Skin epidermis (tissue), 12 donors: Measurements from ENCODE around the gene AK8.

Experiments
- H3K27ac ChIP-seq, 21 experiments: fragments of 200-600 bp; sonication (generic) in 11 of 21; one replicate each; pipeline ENCODE4 v1.5.0; 2020; ENCODE audit warnings: mild to moderate bottlenecking in 3 of 21, inconsistent platforms in 2 of 21, moderate library complexity in 2 of 21
- H3K4me3 ChIP-seq, 7 experiments: fragments of 200-600 bp; sonication (generic) in 2 of 7; one replicate each; pipeline ENCODE4 v1.5.0; 2020; ENCODE audit warnings: inconsistent platforms in 2 of 7, mild to moderate bottlenecking in 2 of 7, moderate library complexity in 1 of 7

The AK8 gene

GRCh38 chr9:132892400-132892799 lies 14.3 kb upstream of the AK8 start:
- peak overlapping the region in 1 of 21 experiments; percentile 86 for H3K27ac ChIP-seq
- no peak overlapping the region for H3K4me3 ChIP-seq

GRCh38 chr9:132888151-132888550 lies 10.1 kb upstream of the AK8 start:
- Histone ChIP-seq H3K27ac (no peak overlapping the region), H3K4me3 (no peak overlapping the region)

- Histone ChIP-seq H3K4me3 (no peak overlapping the region), H3K27ac (no peak overlapping the region)
Observed at GRCh38 chr9:132887181-132888120, 9.4 kb upstream of the AK8 start.

DNA sequence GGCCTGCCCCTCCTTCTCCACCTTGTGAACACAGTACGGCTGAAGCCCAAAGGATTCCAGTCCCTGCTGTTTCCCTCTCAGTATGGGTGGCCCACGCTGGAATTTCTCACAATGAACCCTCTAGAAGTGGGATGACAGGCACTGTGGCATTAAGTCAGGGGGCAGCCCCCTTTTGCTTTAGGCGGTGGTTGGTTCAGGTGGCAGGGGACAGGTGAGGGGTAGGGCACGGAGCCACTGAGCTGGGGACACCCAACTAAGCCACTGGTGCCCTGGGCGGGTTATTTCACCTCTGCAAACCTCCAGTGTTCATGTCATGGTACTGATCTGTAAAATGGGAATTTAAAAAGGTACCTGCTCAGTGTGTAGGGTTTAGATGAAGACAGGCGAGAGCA lies 8.2 kb upstream of the AK8 start:
- H3K27ac ChIP-seq = no peak overlapping the region
- no peak overlapping the region for H3K4me3 ChIP-seq

GRCh38 chr9:132885720-132886333 lies 7.7 kb upstream of the AK8 start:
- Histone ChIP-seq H3K4me3 (no peak overlapping the region), H3K27ac (no peak overlapping the region)

DNA sequence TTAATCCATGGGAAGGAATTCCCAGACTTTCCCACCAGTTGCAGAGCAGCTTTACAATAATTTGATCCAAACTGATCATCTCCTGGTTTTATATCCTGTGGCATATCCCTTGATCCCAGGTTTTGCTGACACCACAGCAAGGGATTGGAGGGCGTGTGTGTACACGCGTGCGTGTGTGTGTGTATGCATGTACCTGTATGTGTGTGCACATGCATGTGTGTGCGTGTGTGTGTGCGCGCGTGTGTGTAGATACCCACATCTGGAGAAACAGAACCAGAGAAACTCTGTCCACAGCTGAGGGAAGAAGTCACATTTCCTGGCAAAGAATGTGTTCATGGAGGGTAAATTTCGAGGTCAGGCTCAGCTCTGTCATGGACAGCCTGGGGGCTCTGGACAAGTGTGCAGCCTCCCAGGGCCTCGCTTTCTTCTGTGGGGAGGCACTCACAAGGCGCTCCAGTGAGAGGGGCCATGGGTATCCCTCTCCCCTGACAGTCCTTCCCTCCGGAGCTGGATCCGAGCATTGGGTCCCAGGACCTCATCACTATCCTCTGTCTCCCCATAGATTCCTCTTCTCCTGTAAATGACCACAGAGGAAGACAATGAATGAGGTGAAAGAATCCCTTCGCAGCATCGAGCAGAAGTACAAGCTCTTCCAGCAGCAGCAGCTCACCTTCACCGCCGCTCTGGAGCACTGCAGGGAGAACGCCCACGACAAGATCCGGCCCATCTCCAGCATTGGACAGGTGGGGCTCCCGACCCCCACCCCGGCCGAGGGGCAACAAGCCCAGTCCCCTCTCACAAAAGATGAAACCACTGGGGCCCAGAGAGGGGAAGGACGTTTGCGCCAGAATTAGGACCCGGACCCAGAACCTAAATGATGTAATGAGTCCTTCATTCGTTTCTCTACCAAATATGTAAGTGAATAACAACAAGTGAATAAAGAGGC lies 5.5 kb upstream of the AK8 start:
- Histone ChIP-seq H3K27ac (no peak overlapping the region), H3K4me3 (no peak overlapping the region)

DNA sequence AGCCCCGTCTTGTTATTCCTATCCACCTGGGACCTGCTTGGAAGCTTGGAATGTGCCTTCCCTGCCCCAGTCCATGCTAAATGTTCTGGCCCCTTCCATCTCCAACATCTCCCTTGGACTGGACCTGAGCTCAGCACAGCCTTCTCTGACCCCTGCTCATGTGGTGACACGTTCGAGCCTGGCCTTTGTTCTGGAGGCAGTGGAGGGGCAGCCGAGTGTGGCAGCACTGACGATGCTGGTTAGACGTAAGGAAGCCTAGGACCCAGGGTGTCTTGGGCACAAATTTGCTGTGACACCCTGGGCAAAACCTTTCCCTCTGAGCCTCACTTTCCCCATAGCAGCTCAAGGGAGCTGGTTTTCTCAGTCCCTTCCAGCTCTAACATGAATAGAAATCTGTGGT lies 4.5 kb upstream of the AK8 start:
- Histone ChIP-seq H3K4me3 (no peak overlapping the region), H3K27ac (no peak overlapping the region)

DNA sequence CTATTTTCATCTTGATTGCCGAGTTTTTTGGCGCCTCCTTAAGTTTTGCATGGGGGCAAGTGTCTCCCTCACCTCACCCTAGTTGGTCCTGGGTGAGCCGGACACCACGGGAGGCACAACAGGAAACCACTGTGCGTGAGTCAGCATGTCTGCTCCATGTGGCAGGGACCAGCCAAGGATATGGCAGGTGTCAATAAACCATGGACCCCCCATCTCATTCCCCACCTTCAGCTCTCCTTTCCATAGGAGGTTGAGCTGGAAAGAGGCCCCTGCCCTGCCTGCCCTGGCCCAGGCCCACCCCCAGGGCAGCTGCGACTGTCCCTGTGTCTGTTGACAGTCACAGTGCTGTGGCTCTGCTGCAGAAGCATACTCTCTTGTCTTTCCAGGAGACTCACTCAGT lies 3.7 kb upstream of the AK8 start:
- H3K4me3 ChIP-seq = no peak overlapping the region
- peak overlapping the region in 1 of 21 experiments; percentile 6 for H3K27ac ChIP-seq

- peak overlapping the region in 19 of 21 experiments; percentile 40 to 96 (median 90) for H3K27ac ChIP-seq
- H3K4me3 ChIP-seq = no peak overlapping the region
Observed at GRCh38 chr9:132880324-132880661, 2.2 kb upstream of the AK8 start.

GRCh38 chr9:132879457-132880323 lies 1.6 kb upstream of the AK8 start:
- Histone ChIP-seq H3K4me3 (peak overlapping the region in 3 of 7 experiments; percentile 86 to 89 (median 88)), H3K27ac (peak overlapping the region in 19 of 21 experiments; percentile 76 to 96 (median 90))

GRCh38 chr9:132878695-132879456 lies 792 bp upstream of the AK8 start, which contains the start of gene SPACA9:
Gene SPACA9, plus strand, starts transcription at chr9:132878898. Its CDS starts 5,050 bp downstream, at chr9:132883948.
- H3K4me3 ChIP-seq = peak within 1 kb of the TSS; percentile 78 to 98 (median 89)
- peak within 1 kb of the TSS; percentile 67 to 96 (median 88) for H3K27ac ChIP-seq

DNA sequence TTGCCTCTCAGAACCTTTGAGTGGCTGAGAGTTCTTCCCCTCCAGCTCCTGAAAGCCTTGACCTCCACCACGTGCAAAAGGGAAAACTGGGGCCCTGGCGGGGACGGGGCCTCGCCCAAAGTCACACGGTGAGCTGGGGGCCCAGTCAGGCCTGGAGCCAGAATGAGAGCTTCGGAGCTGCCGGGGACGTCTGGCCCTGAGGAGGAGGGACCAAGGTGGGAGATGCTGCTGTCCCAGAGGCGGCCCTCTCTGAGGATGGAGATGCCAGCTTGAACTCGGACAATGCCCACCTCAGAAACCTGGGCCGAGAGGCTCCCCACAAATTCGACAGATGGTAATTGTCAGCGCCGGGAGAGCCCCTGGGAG lies 643 bp downstream of the AK8 start:
- Histone ChIP-seq H3K27ac (peak overlapping the region in 13 of 21 experiments; percentile 80 to 96 (median 90)), H3K4me3 (peak overlapping the region; percentile 78 to 98 (median 89))

- Histone ChIP-seq H3K27ac (no peak overlapping the region), H3K4me3 (no peak overlapping the region)
Observed at GRCh38 chr9:132876849-132877248, 1.2 kb downstream of the AK8 start.

DNA sequence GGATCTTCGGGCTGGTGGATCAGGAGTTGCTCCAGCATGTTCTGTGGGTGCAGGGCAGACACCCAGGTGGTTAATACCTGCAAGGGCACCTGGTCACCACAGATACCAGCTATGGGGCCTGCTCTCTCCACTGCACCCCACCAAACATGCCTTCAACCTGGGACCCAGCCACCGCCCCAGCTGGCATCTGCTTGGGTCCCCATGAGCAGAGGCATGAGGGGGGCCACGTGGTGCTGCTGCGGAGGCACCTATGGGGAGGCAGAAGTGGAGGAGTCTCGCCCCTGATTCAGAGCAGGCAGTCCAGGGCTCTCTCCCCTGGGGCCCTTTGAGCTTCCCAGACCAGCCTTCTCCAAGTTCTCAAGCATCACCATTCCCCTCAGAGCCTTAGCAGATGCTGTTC lies 2.9 kb downstream of the AK8 start:
- no peak overlapping the region for H3K27ac ChIP-seq

GRCh38 chr9:132873403-132873802 lies 4.7 kb downstream of the AK8 start:
- Histone ChIP-seq H3K27ac (no peak overlapping the region), H3K4me3 (no peak overlapping the region)

More for the DNA sequence above, 2.9 kb downstream of the AK8 start:
- H3K4me3 ChIP-seq = no peak overlapping the region

DNA sequence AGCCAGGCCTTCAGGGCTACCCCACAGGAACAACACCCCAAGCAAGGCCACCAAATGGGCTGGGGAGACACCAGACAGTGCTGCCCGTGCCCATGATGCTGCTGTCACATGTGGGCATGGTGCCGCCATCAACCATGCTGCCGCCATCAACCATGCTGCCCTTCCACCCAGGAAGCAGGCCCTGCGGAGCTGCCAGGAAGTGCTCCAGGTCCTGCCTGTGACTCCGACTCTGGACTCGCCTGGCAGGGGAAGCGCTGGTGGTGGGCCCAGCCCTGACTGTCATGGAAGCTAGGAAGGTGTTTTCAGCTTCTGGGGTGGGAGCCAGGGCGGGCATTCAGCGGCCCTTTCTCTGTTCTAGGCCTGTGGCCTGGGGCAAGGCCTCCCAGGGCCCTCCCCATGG lies 8.8 kb downstream of the AK8 start:
- Histone ChIP-seq H3K27ac (no peak overlapping the region), H3K4me3 (no peak overlapping the region)

DNA sequence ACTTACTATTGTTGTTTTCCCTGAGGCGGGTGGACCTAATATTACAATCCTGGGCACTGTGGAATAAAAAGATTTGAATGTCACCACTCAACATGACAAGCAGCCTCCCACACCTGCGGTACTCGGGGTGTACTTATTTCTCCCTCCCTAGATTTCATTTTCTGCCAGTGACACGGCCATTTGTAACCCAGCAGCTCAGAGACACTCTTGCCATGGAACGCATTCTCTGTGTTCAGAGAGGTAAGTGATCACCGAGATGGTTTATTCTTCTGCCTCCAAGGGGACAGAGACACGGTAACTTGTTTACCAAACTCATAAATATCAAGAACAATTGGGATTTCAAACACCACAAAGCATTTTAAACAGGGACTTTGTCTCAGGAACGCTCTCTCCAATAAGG lies 11.2 kb downstream of the AK8 start:
- Histone ChIP-seq H3K27ac (no peak overlapping the region), H3K4me3 (no peak overlapping the region)

DNA sequence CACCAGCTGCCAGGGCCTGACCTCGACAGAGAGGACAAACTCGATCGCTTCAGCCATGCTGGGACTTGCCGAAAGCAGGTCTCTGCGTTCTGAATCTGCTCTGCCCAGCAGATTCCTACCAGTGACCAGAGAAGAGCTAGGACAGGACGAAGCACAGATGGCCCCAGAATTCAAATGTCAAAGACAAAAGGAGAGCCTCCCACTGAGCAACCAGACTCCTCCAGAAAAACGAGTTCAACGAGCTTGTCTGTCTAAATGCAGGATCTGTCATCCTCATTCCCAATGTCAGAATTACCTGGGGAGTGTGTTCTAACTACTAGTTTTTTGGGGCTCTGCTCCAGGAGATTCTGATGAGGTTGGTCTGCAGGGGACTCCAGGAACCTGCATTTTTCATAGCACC lies 13.4 kb downstream of the AK8 start:
- no peak overlapping the region for H3K4me3 ChIP-seq
- H3K27ac ChIP-seq = peak overlapping the region in 12 of 21 experiments; percentile 2 to 71 (median 36)
